WERI-Rb-1 (cell line): Measurements from ENCODE around the gene SIAE.

Experiments used
- DNase-seq: peaks from one replicate; pipeline ENCODE4 v3.0.0-alpha.2; 2020
- H3K27ac ChIP-seq: fragments of 250-450 bp; sonication (Bioruptor Pico); 2 replicates; pipeline ENCODE4 v1.5.1; 2020; ENCODE audit warnings: mild to moderate bottlenecking, moderate library complexity
- H3K27me3 ChIP-seq: fragments of 250-450 bp; sonication (Bioruptor Pico); 2 replicates; pipeline ENCODE4 v1.5.1; 2021; ENCODE audit warnings: mild to moderate bottlenecking, low read depth, moderate library complexity; ENCODE audit not compliant: insufficient read depth, severe bottlenecking
- H3K36me3 ChIP-seq: fragments of 250-450 bp; sonication (Bioruptor Pico); 2 replicates; pipeline ENCODE4 v1.5.1; 2020; ENCODE audit warnings: mild to moderate bottlenecking, moderate library complexity
- H3K4me3 ChIP-seq: 2 replicates; pipeline ENCODE4 v1.5.1; 2011; ENCODE audit warnings: low read depth, mild to moderate bottlenecking, control low read depth, low read length
- H3K9me3 ChIP-seq: fragments of 250-450 bp; sonication (Bioruptor Pico); 2 replicates; pipeline ENCODE4 v1.5.1; 2021; ENCODE audit warnings: mild to moderate bottlenecking, moderate library complexity; ENCODE audit not compliant: severe bottlenecking
- TF ChIP-seq, protein P1 (sequence below): IDR thresholded peaks from 2 replicates; pipeline ENCODE4 v1.5.1; 2011; ENCODE audit warnings: low read depth, mild to moderate bottlenecking, control low read depth, inconsistent platforms, low read length

SIAE gene

DNA sequence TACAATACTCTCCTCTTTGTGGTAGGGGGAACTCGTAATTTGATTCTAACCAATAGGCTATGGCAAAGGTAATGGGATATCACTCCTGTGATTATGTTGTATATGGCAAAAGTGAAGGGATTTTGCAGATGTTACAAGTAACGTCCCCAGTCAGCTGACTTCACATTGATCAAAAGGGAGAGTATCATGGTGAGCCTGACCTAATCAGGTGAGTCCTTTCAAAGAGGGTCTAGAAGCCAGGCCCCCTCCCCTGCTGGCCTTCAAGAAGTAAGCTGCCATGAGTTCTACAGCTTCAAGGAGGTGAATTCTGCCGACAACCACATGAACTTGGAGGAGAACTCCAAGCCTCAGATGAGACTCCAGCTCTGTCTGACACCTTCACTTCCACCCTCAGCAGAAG is 30.9 kb downstream of the SIAE start:
- no peak for DNase-seq
- Histone ChIP-seq H3K4me3 (no peak overlapping the region), H3K27ac (no peak overlapping the region), H3K36me3 (no peaks in the 10 kb centered on the region), H3K27me3 (no peaks in the 10 kb centered on the region), H3K9me3 (peaks cover 5% of the 10 kb centered on the region)
- TF ChIP-seq, protein P1, sequence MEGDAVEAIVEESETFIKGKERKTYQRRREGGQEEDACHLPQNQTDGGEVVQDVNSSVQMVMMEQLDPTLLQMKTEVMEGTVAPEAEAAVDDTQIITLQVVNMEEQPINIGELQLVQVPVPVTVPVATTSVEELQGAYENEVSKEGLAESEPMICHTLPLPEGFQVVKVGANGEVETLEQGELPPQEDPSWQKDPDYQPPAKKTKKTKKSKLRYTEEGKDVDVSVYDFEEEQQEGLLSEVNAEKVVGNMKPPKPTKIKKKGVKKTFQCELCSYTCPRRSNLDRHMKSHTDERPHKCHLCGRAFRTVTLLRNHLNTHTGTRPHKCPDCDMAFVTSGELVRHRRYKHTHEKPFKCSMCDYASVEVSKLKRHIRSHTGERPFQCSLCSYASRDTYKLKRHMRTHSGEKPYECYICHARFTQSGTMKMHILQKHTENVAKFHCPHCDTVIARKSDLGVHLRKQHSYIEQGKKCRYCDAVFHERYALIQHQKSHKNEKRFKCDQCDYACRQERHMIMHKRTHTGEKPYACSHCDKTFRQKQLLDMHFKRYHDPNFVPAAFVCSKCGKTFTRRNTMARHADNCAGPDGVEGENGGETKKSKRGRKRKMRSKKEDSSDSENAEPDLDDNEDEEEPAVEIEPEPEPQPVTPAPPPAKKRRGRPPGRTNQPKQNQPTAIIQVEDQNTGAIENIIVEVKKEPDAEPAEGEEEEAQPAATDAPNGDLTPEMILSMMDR = no peak

DNA sequence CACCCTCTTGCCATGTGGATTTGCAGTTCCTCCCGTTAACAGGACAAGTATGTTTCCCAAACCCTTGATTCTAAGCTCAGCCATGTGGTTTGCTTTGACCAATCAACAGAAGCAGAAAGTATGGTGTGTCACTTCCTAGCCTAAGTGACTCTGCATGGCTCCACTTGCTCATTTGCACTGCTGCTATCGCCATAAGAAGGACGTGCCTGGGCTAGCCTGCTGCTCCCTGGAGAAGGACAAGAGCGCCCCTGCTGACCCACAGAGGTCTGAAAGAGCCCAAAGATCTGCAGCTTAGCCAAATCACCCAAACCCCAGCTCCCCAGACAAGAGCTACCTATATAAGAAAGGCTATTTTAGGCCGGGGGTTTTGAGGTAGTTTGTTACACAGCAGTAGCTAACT is 32.9 kb downstream of the SIAE start:
- TF ChIP-seq, protein P1 = no peak
- no peaks in the 10 kb centered on the region for H3K27me3 ChIP-seq
- H3K4me3 ChIP-seq = no peak overlapping the region
- H3K9me3 ChIP-seq = peaks cover 5% of the 10 kb centered on the region
- DNase-seq = peak; percentile 20
- no peak overlapping the region for H3K27ac ChIP-seq
- H3K36me3 ChIP-seq = peaks cover 6% of the 10 kb centered on the region

GRCh38 chr11:124639186-124639585 is 34.4 kb downstream of the SIAE start:
- H3K36me3 ChIP-seq = peaks cover 19% of the 10 kb centered on the region
- H3K4me3 ChIP-seq = no peak overlapping the region
- no peaks in the 10 kb centered on the region for H3K27me3 ChIP-seq
- peaks cover 5% of the 10 kb centered on the region for H3K9me3 ChIP-seq
- DNase-seq = no peak
- TF ChIP-seq, protein P1 = no peak
- H3K27ac ChIP-seq = no peak overlapping the region

DNA sequence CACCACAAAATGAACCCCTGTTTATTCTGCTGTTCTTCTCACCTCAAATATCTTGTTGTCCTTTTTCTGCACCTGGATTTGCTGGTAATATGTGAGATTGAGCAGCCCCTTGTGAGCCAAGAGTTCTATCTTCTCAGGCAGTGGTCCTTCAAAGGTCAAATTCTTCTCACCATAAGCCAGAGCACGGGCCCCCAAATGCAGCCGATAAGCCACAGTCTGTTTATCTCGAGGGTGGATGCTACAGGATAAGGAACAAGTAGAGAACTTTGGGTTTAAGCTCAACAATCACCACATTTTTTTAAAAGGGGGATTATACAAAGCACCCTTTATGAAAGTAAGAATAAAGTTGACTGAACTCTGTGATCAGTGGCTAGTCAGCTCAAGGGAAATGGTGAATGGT is 35.0 kb downstream of the SIAE start:
- H3K9me3 ChIP-seq = peaks cover 5% of the 10 kb centered on the region
- DNase-seq = no peak
- peaks cover 25% of the 10 kb centered on the region for H3K36me3 ChIP-seq
- H3K4me3 ChIP-seq = no peak overlapping the region
- no peaks in the 10 kb centered on the region for H3K27me3 ChIP-seq
- no peak overlapping the region for H3K27ac ChIP-seq
- TF ChIP-seq, protein P1 = no peak

GRCh38 chr11:124635932-124636331 is 37.6 kb downstream of the SIAE start:
- TF ChIP-seq, protein P1 = no peak
- peaks cover 50% of the 10 kb centered on the region for H3K36me3 ChIP-seq

GRCh38 chr11:124633355-124633754 is 40.2 kb downstream of the SIAE start:
- TF ChIP-seq, protein P1 = no peak
- H3K27me3 ChIP-seq = no peaks in the 10 kb centered on the region
- H3K27ac ChIP-seq = no peak overlapping the region
- peaks cover 66% of the 10 kb centered on the region for H3K36me3 ChIP-seq
- no peak for DNase-seq
- no peak overlapping the region for H3K4me3 ChIP-seq
- no peaks in the 10 kb centered on the region for H3K9me3 ChIP-seq

More at GRCh38 chr11:124635932-124636331, 37.6 kb downstream of the SIAE start:
- no peak overlapping the region for H3K4me3 ChIP-seq
- peaks cover 4% of the 10 kb centered on the region for H3K9me3 ChIP-seq
- no peak overlapping the region for H3K27ac ChIP-seq
- DNase-seq = no peak
- no peaks in the 10 kb centered on the region for H3K27me3 ChIP-seq
